Spleen (tissue), 7 donors: ENCODE results near the gene MALL.

Experiments used
- POLR2A ChIP-seq, 3 donors: fragments of 450-650 bp; IDR thresholded peaks; one replicate each; pipeline ENCODE4 v1.5.1; 2017; ENCODE audit warnings: antibody characterized with exemption in 3 of 3, mild to moderate bottlenecking in 1 of 3
- POLR2AphosphoS5 ChIP-seq, 3 donors: sonication (generic); formaldehyde crosslinking; IDR thresholded peaks; one replicate each; pipeline ENCODE4 v1.5.1; 2017; ENCODE audit warnings: antibody characterized with exemption in 3 of 3
- TF ChIP-seq, protein P1 (sequence below), 11 experiments: fragments of 200-600 bp in 7 of 11; fragments of 450-650 bp in 4 of 11; sonication (generic) in 4 of 11; IDR thresholded peaks in 8 of 11; conservative IDR thresholded peaks in 3 of 11; 1 replicate in 7 of 11; 2 replicates in 4 of 11; pipeline versions ENCODE4 v1.4.0 to v1.8.0; 2016 to 2021; ENCODE audit warnings: antibody characterized with exemption in 11 of 11, inconsistent platforms in 4 of 11, mild to moderate bottlenecking in 1 of 11
- donor health status: DM: no; HTN: no; CAD: no; lungs with moderate emphysema.
- donor health status: DM: no; HTN: no; CAD: no.
- donor health status: DM: no; HTN: no; CAD: no.

- TF ChIP-seq POLR2A (IDR thresholded peaks at IDR 0.05) (no peak), POLR2AphosphoS5 (IDR thresholded peaks at IDR 0.05) (no peak)
- TF ChIP-seq, protein P1, sequence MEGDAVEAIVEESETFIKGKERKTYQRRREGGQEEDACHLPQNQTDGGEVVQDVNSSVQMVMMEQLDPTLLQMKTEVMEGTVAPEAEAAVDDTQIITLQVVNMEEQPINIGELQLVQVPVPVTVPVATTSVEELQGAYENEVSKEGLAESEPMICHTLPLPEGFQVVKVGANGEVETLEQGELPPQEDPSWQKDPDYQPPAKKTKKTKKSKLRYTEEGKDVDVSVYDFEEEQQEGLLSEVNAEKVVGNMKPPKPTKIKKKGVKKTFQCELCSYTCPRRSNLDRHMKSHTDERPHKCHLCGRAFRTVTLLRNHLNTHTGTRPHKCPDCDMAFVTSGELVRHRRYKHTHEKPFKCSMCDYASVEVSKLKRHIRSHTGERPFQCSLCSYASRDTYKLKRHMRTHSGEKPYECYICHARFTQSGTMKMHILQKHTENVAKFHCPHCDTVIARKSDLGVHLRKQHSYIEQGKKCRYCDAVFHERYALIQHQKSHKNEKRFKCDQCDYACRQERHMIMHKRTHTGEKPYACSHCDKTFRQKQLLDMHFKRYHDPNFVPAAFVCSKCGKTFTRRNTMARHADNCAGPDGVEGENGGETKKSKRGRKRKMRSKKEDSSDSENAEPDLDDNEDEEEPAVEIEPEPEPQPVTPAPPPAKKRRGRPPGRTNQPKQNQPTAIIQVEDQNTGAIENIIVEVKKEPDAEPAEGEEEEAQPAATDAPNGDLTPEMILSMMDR (IDR thresholded peaks at IDR 0.05 in 8 of 11, conservative IDR thresholded peaks at IDR 0.05 in 3 of 11), result no peak
Measured at GRCh38 chr2:110146945-110147332, 31.3 kb upstream of the MALL start.
